Measurements from ENCODE around the gene EFEMP2.

DNA sequence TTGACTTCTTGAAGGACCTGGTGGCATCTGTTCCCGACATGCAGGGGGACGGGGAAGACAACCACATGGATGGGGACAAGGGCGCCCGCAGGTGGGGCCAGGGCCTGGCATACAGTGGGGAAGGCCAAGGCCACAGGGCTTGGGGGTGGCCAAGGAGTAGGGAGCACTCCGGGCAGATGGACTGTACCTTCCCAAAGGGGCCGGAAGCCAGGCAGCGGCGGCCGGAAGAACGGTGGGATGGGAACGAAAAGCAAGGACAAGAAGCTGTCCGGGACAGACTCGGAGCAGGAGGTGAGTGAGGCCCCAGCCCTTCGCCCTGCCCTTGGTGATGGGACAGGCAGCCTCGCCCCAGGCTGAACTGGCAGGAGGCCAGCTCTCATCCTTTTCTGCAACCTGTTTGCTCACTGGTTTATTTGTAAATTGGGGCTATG, 47.8 kb upstream of the EFEMP2 start:
- TF ChIP-seq, protein P1, sequence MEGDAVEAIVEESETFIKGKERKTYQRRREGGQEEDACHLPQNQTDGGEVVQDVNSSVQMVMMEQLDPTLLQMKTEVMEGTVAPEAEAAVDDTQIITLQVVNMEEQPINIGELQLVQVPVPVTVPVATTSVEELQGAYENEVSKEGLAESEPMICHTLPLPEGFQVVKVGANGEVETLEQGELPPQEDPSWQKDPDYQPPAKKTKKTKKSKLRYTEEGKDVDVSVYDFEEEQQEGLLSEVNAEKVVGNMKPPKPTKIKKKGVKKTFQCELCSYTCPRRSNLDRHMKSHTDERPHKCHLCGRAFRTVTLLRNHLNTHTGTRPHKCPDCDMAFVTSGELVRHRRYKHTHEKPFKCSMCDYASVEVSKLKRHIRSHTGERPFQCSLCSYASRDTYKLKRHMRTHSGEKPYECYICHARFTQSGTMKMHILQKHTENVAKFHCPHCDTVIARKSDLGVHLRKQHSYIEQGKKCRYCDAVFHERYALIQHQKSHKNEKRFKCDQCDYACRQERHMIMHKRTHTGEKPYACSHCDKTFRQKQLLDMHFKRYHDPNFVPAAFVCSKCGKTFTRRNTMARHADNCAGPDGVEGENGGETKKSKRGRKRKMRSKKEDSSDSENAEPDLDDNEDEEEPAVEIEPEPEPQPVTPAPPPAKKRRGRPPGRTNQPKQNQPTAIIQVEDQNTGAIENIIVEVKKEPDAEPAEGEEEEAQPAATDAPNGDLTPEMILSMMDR (IDR thresholded peaks at IDR 0.05), result no peak
- no peak for TF ChIP-seq ZFX (IDR thresholded peaks at IDR 0.05; ENCODE audit: borderline replicate concordance)

Data from 22Rv1 (cell line).